ENCODE data around the gene MITF. TPM values are rescaled to one million over a fixed set of nuclear protein-coding genes. Genes with fewer than 3 reads are reported as not detected.

The MITF gene
- polyA plus RNA-seq, 1 donor (not counting 4 experiments of a cell fraction or from before 2014, with no cell fraction given) = 2.7 TPM

DNA sequence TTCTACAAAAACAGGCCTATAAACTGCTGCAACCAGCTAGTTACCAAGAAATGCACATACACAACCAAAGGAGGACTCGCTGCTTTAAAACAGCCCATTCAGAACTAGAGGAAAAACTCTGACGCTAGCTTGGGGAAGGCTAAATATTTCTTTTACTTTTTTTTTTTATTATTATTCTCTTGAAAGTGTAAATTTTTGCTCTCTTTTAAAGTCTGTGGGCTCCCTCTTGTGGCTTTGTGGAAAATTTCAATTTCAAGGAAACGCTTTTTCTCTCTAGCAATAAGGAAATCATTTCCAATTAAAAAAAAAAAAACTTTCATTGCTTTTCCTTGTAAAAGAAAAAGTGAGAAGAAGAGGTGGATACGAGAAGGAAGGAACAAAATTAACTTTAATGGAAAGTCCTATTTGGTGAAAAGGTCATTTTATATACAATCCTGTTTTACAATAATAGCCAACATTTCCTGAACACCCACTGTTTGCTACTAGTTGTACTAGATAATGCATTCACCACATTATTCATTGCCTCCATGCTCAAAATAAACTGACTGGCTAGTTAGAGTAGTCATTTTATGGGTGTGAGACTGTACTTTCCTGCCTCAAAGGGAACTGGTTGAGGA is 209.1 kb downstream of the MITF start:
- no peaks in the 10 kb centered on the region for H3K79me2 ChIP-seq (ENCODE audit: control insufficient read depth, insufficient read depth, low read length)
- no peaks in the 10 kb centered on the region for H3K36me3 ChIP-seq (ENCODE audit: control insufficient read depth in 2 of 2, extremely low read depth in 1 of 2, insufficient read depth in 2 of 2, low read length in 2 of 2)
- H3K4me2 ChIP-seq (ENCODE audit: control insufficient read depth, extremely low read depth, insufficient read depth, low read depth, low read length) = no peak overlapping the region
- H3K27ac ChIP-seq (ENCODE audit: control insufficient read depth, insufficient read depth, low read length) = no peak overlapping the region
- H3K27me3 ChIP-seq (ENCODE audit: control insufficient read depth, extremely low read depth, insufficient read depth, low read length) = no peaks in the 10 kb centered on the region
- no peak overlapping the region for H3K4me3 ChIP-seq (ENCODE audit: control insufficient read depth in 2 of 3, extremely low read depth in 1 of 3, insufficient read depth in 2 of 3, low read depth in 1 of 3, low read length in 3 of 3)
- no peaks in the 10 kb centered on the region for H3K4me1 ChIP-seq (ENCODE audit: control insufficient read depth, extremely low read depth, insufficient read depth, low read length)
- H3K9me1 ChIP-seq (ENCODE audit: control insufficient read depth, extremely low read depth, insufficient read depth, low read length) = no peaks in the 10 kb centered on the region
- H4K20me1 ChIP-seq (ENCODE audit: control insufficient read depth, extremely low read depth, insufficient read depth, low read length) = no peaks in the 10 kb centered on the region
- DNase-seq (ENCODE audit: low read depth, low spot score) = no peak
- H2AFZ ChIP-seq (ENCODE audit: control insufficient read depth, low read length) = no peak overlapping the region
- TF ChIP-seq, protein P1, sequence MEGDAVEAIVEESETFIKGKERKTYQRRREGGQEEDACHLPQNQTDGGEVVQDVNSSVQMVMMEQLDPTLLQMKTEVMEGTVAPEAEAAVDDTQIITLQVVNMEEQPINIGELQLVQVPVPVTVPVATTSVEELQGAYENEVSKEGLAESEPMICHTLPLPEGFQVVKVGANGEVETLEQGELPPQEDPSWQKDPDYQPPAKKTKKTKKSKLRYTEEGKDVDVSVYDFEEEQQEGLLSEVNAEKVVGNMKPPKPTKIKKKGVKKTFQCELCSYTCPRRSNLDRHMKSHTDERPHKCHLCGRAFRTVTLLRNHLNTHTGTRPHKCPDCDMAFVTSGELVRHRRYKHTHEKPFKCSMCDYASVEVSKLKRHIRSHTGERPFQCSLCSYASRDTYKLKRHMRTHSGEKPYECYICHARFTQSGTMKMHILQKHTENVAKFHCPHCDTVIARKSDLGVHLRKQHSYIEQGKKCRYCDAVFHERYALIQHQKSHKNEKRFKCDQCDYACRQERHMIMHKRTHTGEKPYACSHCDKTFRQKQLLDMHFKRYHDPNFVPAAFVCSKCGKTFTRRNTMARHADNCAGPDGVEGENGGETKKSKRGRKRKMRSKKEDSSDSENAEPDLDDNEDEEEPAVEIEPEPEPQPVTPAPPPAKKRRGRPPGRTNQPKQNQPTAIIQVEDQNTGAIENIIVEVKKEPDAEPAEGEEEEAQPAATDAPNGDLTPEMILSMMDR (optimal IDR thresholded peaks at IDR 0.05 in 1 of 3, IDR thresholded peaks at IDR 0.05 in 1 of 3, conservative IDR thresholded peaks at IDR 0.05 in 1 of 3; ENCODE audit: extremely low read depth in 1 of 3, insufficient read depth in 2 of 3, low read length in 3 of 3) = peak in 1 of 3 experiments; percentile 38
- TF ChIP-seq EZH2 (IDR thresholded peaks at IDR 0.05; ENCODE audit: low read length) = no peak
- dilution Hi-C loops (cut with MboI; ENCODE audit: extremely low pct_ligation_motif_present, low sequenced_read_pairs) = no loop called here
- H3K9ac ChIP-seq (ENCODE audit: control insufficient read depth, extremely low read depth, insufficient read depth, low read length) = no peak overlapping the region
- no peak for FAIRE-seq
- H3K9me3 ChIP-seq (ENCODE audit: control insufficient read depth, low read depth, low read length) = no peaks in the 10 kb centered on the region

DNA sequence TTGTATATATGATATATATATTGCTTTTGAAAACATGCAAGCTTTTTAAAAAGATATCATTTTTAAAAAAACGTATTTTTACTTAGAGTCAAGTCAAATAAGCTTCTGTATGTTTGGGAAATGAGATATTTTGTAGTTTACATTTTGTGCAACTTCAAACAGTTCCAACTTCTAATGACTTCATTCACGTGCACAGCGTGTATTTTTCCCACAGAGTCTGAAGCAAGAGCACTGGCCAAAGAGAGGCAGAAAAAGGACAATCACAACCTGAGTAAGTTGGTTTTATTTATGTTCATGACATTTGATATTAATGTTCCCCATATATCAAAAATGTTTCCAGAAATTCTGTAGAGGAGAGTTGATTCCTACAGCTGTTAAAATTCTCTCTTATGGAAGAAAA is 212.4 kb downstream of the MITF start:
- Histone ChIP-seq H3K4me1 (ENCODE audit: control insufficient read depth, extremely low read depth, insufficient read depth, low read length) (no peaks in the 10 kb centered on the region), H3K9ac (ENCODE audit: control insufficient read depth, extremely low read depth, insufficient read depth, low read length) (no peak overlapping the region), H3K9me1 (ENCODE audit: control insufficient read depth, extremely low read depth, insufficient read depth, low read length) (no peaks in the 10 kb centered on the region), H3K27ac (ENCODE audit: control insufficient read depth, insufficient read depth, low read length) (no peak overlapping the region), H3K27me3 (ENCODE audit: control insufficient read depth, extremely low read depth, insufficient read depth, low read length) (no peaks in the 10 kb centered on the region), H4K20me1 (ENCODE audit: control insufficient read depth, extremely low read depth, insufficient read depth, low read length) (no peaks in the 10 kb centered on the region), H3K4me2 (ENCODE audit: control insufficient read depth, extremely low read depth, insufficient read depth, low read depth, low read length) (no peak overlapping the region), H3K79me2 (ENCODE audit: control insufficient read depth, insufficient read depth, low read length) (no peaks in the 10 kb centered on the region), H2AFZ (ENCODE audit: control insufficient read depth, low read length) (no peak overlapping the region), H3K9me3 (ENCODE audit: control insufficient read depth, low read depth, low read length) (no peaks in the 10 kb centered on the region), H3K4me3 (ENCODE audit: control insufficient read depth in 2 of 3, extremely low read depth in 1 of 3, insufficient read depth in 2 of 3, low read depth in 1 of 3, low read length in 3 of 3) (no peak overlapping the region), H3K36me3 (ENCODE audit: control insufficient read depth in 2 of 2, extremely low read depth in 1 of 2, insufficient read depth in 2 of 2, low read length in 2 of 2) (no peaks in the 10 kb centered on the region)
- TF ChIP-seq, protein P1 (optimal IDR thresholded peaks at IDR 0.05 in 1 of 3, IDR thresholded peaks at IDR 0.05 in 1 of 3, conservative IDR thresholded peaks at IDR 0.05 in 1 of 3; ENCODE audit: extremely low read depth in 1 of 3, insufficient read depth in 2 of 3, low read length in 3 of 3) = no peak
- no peak for TF ChIP-seq EZH2 (IDR thresholded peaks at IDR 0.05; ENCODE audit: low read length)
- dilution Hi-C loops (cut with MboI; ENCODE audit: extremely low pct_ligation_motif_present, low sequenced_read_pairs) = loop anchor here (25.0 kb wide), 1 partner anchor 264 kb away; no protein-coding TSS in a partner anchor
- FAIRE-seq (no peak), DNase-seq (ENCODE audit: low read depth, low spot score) (no peak)

Data from keratinocyte (primary cell).